SIG-M5 treated with dmso at 0.1 percent for 504 hours (cell line): Measurements from ENCODE around the gene AUTS2.
A peak's percentile ranks its signal among the peaks of the same experiment; 100 is the strongest.

Experiments used
- DNase-seq: peaks from one replicate; lab custom pipeline; 2025; ENCODE audit not compliant: unreplicated experiment; lab: John Stamatoyannopoulos, UW

Gene AUTS2

DNA sequence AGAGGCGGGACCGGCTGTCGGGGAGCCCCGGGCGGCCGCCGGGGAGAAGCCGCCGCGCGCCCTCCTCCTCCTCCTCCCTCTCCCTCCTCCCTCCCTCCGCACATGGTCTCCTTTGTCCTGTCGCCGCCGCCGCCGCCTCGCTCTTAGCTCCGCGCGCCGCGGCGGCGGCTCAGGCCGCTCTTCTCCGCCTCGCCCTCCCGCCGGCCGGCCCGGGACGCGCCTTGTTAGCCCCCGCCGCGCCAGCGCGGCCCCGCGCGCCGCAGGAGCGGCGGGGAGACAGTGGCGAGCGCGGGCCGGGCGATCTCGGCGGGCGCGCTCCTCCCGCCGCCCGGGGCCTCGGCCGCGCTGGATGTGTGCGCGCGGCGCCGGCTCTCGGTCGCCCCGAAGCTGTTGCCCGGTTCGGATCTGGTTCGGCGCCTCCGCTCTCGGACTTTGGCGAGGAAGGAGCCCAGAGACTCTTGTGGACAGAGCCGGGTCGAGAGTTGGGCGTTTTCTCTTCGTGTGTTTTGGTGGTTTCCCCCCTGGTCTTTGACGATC lies 1096.2 kb downstream of the AUTS2 start:
- no peak for DNase-seq

- no peak for DNase-seq
Observed at GRCh38 chr7:70694971-70695794, 1096.9 kb downstream of the AUTS2 start.

DNA sequence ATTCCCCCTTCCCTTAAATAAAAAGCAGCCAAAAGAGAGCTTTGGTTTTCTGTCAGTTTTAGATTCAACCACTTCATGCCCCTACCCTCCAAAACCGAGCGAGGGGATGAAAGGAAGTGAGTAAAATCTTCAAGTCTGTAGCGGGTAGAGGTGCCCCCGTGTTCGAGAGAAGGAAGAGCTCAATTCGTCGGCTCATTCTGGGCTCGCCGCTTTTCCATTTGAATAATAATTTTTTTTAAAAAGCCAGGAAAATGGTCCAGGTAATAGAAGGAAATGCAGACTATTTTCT lies 1097.5 kb downstream of the AUTS2 start:
- no peak for DNase-seq

DNA sequence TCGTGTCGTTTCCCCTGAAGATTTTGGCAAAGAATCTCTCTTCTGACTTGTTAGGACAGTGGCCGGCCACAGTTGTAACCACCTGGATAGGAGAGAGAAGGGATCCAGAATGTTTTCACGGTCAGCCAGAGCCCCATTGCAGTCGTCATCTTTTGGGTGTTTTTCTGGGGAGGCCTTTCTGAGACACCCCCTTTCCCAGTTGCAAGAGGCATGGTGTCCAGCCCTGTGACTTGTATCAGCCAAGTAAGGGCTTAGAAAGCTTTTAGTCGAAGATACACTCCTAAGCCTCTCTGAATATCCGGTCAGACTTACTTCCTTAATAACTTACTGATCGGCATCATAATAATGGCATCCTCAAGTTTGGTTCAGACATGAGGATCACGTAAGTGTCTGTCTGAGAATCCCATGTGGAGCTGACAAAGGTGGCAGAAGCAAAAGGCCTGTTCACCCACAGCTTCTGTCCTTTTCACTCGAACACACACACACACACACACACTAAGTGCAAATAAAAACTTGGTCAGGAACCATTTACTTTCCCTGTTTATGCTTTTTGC lies 1098.0 kb downstream of the AUTS2 start:
- no peak for DNase-seq

- peak; percentile 12 for DNase-seq
Observed at GRCh38 chr7:70698219-70698832, 1100.1 kb downstream of the AUTS2 start.

DNA sequence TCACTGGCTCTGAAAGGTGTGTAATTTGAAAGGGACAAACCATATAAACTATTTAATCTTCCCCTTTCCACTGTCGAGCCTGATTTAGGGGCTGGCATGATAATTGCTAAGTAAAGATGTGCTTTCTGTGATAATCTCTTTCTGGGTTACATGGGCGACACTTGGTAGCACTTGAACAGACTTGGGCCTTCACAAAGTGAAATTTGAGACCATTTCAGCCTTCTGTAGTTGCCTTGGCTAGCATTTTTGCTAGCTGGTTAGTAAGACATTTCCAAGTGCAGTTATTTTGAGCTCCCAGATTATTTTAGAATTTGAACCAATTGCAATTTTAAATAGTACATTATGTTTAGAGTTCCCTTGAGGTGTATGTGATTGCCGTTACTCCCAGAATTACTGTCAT lies 1101.0 kb downstream of the AUTS2 start:
- no peak for DNase-seq

GRCh38 chr7:70700055-70700940 lies 1102.0 kb downstream of the AUTS2 start:
- no peak for DNase-seq

- no peak for DNase-seq
Observed at GRCh38 chr7:70700941-70701425, 1102.7 kb downstream of the AUTS2 start.

DNA sequence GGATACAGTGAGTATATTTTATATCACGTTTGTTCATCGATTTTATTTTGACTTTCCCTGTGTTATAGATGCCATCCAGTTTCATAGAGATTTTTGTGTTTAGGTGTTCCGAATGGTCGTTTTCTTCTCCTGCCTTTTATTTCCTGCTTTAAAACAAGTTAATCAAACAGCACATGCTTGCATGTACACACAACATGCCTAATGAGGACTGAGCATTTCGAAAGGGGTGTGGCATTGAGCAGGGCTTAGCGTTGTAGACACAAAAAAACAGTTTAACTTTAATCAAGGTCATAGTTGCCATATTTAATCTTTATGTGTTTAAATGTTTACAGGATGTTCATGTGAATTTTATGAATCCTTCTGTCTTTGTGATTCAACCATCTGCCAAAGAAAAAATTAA lies 1103.2 kb downstream of the AUTS2 start:
- no peak for DNase-seq

DNA sequence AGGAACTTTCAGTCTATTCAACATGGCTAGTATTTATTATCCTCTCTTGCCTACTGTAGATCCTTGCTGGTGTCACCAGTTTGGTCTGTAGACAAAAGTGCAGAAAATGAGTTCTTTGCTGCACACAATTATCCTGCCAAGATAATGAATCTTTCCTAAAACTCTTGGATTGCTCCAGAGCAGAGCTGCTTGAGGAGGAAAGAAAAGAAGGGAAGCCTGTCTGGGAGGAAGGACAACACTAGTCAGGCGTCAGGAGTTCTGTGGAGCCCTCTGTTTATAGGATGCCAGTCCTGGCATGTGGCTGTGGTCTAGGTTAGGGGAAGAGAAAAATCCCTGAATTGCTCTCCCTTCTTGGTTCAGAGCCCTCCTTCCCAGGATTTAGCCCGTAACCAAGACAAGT lies 1103.7 kb downstream of the AUTS2 start:
- no peak for DNase-seq

DNA sequence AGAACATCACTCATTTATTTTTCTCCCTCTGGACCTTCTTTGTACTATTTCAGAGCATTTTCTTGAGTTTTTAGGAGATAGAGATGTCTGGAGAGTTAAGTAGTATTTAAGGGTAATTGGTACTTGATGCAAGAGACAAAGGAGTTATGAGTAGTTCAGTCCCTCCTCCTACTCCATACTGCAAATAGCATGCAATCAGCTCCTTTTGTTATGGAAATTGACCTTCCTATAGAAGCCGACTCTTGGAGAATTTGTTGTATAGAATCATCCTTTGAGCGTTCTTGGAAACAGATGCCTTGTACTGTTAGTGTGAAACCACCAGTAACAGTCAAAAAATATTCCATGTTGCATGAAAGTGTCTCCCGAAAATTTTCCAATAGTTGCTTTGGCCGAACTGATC lies 1105.5 kb downstream of the AUTS2 start:
- no peak for DNase-seq

- DNase-seq: no peak
Observed at GRCh38 chr7:70704831-70705346, 1106.6 kb downstream of the AUTS2 start.

DNA sequence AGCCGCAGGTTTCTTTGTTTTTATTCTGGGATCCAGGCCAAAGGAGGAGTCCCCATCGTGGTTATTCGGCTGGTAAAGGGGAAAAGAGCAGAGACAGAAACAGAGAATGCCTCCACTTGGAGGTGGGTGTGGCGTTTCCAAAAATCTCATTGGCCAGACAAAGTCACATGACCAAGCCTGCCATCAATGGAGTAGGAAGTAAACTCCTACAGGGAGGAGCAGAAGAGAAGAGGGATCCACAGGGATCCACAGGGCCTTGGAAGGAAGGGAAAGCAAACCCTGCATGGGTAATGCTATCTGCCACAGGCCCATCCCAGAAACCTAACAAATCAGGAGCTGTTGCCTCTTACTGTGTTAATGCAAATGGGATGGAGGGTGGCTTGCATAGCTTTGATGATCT lies 1107.9 kb downstream of the AUTS2 start:
- no peak for DNase-seq

GRCh38 chr7:70706698-70707097 lies 1108.4 kb downstream of the AUTS2 start:
- DNase-seq: no peak

GRCh38 chr7:70707823-70708243 lies 1109.6 kb downstream of the AUTS2 start:
- no peak for DNase-seq

- DNase-seq: no peak
Observed at GRCh38 chr7:70710011-70710480, 1111.8 kb downstream of the AUTS2 start.

GRCh38 chr7:70710651-70711050 lies 1112.4 kb downstream of the AUTS2 start:
- no peak for DNase-seq

DNA sequence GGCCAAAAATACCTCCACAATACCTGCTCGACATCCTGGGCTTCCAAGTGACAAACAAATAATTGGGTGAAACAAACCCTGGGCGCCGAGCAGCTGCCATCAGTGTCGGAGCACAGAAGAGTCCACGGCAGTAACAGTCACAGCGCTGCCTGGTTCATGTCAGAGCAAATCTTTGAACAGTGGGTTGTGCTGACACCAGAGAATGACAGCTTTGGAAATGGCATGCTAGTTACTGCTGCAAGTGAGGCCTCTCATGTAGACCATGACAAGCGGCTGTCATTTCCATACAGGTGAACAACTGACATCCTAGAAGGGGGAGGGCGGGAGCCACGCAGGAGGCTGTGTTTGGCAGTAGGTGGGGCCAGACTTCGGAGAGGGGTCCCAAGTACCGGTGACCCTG lies 1113.2 kb downstream of the AUTS2 start:
- no peak for DNase-seq

- DNase-seq: no peak
Observed at GRCh38 chr7:70712942-70713341, 1114.7 kb downstream of the AUTS2 start.

GRCh38 chr7:70714506-70715038 lies 1116.3 kb downstream of the AUTS2 start:
- DNase-seq: no peak
